ENCODE results near the gene KCNQ1OT1. TPM values are rescaled to one million over a fixed set of nuclear protein-coding genes. Genes with fewer than 3 reads are reported as not detected.

The KCNQ1OT1 gene
- total RNA-seq, 1 donor from 2014 or later = 3.9 TPM

GRCh38 chr11:2563213-2564007 lies 136.4 kb downstream of the KCNQ1OT1 start:
- no peak for TF ChIP-seq CTCF (IDR thresholded peaks at IDR 0.05)
- no peak overlapping the region for H3K27ac Mint-ChIP-seq (ENCODE audit: unreplicated experiment)
- H3K4me3 Mint-ChIP-seq (ENCODE audit: unreplicated experiment) = no peak overlapping the region
- H3K27me3 Mint-ChIP-seq (ENCODE audit: unreplicated experiment) = peaks cover 2% of the 10 kb centered on the region
- no peaks in the 10 kb centered on the region for H3K4me1 Mint-ChIP-seq (ENCODE audit: unreplicated experiment)
- no peaks in the 10 kb centered on the region for H3K9me3 Mint-ChIP-seq (ENCODE audit: unreplicated experiment)
- DNase-seq (ENCODE audit: extremely low spot score, unreplicated experiment) = no peak
- no peaks in the 10 kb centered on the region for H3K36me3 Mint-ChIP-seq (ENCODE audit: unreplicated experiment)

- Mint-ChIP-seq H3K4me1 (ENCODE audit: unreplicated experiment) (no peaks in the 10 kb centered on the region), H3K36me3 (ENCODE audit: unreplicated experiment) (no peaks in the 10 kb centered on the region), H3K4me3 (ENCODE audit: unreplicated experiment) (no peak overlapping the region), H3K27ac (ENCODE audit: unreplicated experiment) (no peak overlapping the region), H3K27me3 (ENCODE audit: unreplicated experiment) (peaks cover 2% of the 10 kb centered on the region), H3K9me3 (ENCODE audit: unreplicated experiment) (no peaks in the 10 kb centered on the region)
- DNase-seq (ENCODE audit: extremely low spot score, unreplicated experiment) = no peak
- TF ChIP-seq CTCF (IDR thresholded peaks at IDR 0.05) = no peak
Observed at GRCh38 chr11:2562890-2563212, 136.9 kb downstream of the KCNQ1OT1 start.

- no peak for TF ChIP-seq CTCF (IDR thresholded peaks at IDR 0.05)
- Mint-ChIP-seq H3K36me3 (ENCODE audit: unreplicated experiment) (no peaks in the 10 kb centered on the region), H3K27ac (ENCODE audit: unreplicated experiment) (no peak overlapping the region), H3K27me3 (ENCODE audit: unreplicated experiment) (peaks cover 4% of the 10 kb centered on the region), H3K4me1 (ENCODE audit: unreplicated experiment) (no peaks in the 10 kb centered on the region), H3K4me3 (ENCODE audit: unreplicated experiment) (no peak overlapping the region), H3K9me3 (ENCODE audit: unreplicated experiment) (no peaks in the 10 kb centered on the region)
- DNase-seq (ENCODE audit: extremely low spot score, unreplicated experiment) = no peak
Observed at GRCh38 chr11:2561696-2562581, 137.9 kb downstream of the KCNQ1OT1 start.

GRCh38 chr11:2559527-2560311 lies 140.1 kb downstream of the KCNQ1OT1 start:
- Mint-ChIP-seq H3K27ac (ENCODE audit: unreplicated experiment) (no peak overlapping the region), H3K4me1 (ENCODE audit: unreplicated experiment) (peaks cover 4% of the 10 kb centered on the region), H3K4me3 (ENCODE audit: unreplicated experiment) (no peak overlapping the region), H3K27me3 (ENCODE audit: unreplicated experiment) (peaks cover 7% of the 10 kb centered on the region), H3K9me3 (ENCODE audit: unreplicated experiment) (no peaks in the 10 kb centered on the region), H3K36me3 (ENCODE audit: unreplicated experiment) (no peaks in the 10 kb centered on the region)
- no peak for DNase-seq (ENCODE audit: extremely low spot score, unreplicated experiment)
- no peak for TF ChIP-seq CTCF (IDR thresholded peaks at IDR 0.05)

Measured in osteocyte (in vitro differentiated cells).